ENCODE data around the gene SPATA31C1.
"Not testable (repeated sequence)": the region's sequence is repeated elsewhere in the genome, so short reads cannot be mapped to it uniquely, and the experiment has no call there.

Gene SPATA31C1

DNA sequence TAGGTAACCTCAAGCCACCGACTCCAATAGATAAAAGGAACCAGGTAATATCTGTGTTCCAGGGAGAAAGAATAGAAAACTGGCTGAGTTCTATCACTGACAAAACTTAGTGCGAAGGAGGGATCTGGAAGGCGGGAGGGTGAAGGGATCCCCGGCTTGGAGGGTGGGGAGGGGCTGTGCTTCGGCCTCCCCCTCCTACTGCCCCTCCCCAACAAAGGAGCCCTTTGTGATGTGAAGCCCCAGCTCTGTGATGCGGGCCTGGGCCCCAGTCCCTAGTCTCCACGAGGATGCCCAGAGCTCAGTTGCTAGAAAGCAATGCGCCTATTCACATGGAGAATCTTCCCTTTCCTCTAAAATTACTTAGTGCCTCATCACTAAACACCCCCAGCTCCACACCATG is at the start of gene SPATA31C1:
TSS of gene SPATA31C1 (plus strand) at position 301 of the 400 bp plus-strand sequence.
- not testable (repeated sequence) for DNase-seq (ENCODE audit: low read depth)

DNA sequence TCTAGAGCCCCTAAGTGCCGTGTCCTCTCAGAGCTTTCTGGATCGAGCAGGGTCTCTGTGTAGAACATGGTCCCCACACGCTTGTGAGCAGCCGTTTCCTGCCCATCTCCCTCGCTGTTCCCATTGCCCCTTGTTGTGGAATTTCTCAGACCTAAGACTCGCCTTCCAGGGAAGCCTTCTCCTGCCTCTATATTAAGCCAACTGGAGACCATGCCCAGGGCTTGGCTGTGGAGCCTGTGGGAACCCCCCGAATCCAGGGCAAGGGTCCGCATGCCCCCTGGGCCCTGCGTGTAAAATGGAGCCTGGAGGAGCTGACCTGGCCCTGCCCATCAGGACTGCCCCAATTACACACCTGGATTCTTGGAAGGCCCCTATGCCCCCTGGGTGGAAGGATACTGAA is 49.6 kb upstream of the SPATA31C1 start:
- DNase-seq (ENCODE audit: low read depth): no peak

DNA sequence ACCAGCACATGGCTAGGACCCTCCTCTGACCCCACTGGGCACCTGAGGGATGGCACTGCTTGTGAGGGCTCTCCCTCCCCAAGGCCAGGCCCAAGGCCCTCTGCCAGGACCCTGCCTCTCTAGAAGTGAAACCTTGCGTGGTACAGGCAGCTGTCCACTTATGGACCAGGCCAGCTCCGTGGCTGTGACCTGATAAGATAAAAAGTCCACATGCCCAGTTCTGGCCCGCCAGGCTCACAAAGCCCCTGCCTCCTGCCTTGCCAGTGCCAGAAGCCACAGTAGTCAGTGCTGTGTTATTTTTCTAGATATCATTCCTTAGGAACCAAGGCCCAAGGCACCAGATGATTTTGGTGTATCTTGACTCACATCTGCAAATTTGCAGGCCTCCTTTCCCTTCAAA is 49.1 kb upstream of the SPATA31C1 start:
- DNase-seq (ENCODE audit: low read depth): no peak

DNA sequence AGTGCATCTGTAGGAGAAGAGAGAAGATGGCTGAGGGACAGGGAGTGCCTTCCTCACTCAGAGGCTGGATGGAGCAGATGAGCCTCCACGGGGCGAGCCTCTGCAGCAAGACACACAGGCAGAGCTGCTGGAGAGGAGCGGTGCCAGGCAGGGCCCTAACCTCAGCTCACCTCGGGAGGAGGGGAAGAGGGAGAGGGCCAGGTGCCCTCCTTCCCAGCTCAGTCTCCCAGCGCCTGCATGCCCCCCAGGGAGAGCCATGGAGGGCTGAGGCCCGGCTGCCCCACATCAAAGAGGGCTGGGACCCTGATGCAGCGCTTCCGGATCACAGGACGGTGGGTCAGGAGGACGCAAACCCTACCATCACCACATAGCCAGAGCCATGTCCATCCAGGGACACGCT is 48.7 kb upstream of the SPATA31C1 start:
- no peak for DNase-seq (ENCODE audit: low read depth)

DNA sequence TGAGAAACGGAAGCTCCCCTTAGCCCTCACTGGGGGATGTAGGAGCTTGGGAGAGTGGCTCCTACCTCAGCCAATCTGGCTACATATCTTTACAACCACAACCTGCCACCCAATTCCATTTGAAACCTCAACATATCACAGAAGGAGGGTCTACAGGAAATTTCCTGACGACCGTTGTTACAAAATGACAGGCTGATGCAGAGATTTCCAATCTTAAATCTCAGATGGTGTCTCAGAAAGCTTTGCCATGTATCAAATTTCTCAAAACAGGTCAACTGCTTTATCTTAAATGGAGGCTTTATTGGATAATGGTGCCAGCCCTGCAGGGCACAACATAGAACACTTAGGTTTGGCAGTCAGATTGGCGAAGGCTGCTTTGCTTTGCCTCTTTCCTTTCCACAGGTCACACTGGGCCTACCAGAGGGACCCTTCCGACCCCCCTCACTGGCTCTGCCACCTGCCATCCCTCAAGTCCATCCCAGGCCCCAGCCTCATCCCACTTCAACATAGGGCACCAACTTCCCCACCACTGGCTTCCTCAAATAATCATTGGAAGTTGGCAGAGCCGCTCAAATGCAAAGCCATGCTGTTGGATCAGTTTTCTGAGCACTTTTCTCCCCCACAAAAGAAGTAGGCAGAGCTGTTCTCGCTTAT is 46.2 kb upstream of the SPATA31C1 start:
- DNase-seq (ENCODE audit: low read depth): no peak

DNA sequence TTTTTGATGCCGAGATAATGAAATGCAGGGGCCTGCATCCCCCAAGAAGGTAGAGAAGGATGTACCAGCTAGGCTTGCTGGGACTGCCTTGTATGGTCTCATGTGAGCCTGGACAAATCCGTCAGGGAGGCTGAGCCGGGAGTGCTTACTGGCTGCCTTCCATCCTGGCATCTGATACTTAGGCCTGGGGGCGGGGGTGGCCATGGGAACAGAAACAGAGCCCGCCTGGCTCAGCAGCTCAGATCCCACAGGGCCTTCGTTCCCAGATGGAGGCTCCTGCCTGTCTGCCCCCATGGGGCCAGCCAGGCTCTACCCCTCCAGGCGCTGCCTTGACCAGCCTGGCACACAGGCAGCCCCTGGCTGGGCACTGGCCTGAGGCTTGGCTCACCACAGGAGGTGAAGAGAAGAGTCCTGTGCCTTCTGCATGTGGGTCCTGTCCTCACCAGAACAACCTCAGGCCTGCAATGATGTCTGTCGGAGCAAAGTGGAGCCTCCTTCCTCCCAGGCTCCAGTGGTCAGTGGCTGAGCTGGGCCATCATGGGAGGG is 45.6 kb upstream of the SPATA31C1 start:
- no peak for DNase-seq (ENCODE audit: low read depth)

DNA sequence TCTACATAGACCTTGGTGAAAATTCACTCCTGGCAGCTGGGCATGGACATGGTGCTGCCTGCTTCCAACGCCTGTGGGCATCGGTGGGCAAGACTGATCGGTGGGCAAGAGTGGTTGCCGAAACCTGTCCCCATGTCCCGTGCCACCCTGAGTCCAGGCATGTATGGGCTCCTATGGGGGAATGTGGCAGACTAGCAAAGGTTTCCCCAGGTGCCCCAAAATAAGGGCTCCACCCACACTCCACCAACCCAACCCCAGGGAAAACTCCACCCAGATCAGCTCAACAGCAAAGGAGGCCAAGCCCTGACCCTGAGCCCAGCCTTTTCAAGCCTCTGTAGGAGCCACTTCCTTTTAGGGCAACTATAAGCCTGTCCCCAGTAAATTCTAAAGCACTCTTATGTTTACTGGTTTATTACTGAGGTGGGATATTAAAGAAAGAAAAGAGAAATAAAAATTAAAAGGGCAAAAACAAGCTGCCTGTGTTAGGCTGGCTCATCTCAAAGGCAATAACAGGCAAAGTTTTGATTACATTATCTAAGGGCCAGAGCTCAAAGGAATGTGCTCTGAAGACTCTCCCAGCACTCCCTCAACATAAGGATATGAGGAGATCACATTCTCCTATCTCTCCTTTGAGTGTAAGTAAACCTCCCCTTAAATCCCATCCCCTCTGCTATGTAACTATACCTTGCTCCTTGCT is 44.0 kb upstream of the SPATA31C1 start:
- DNase-seq (ENCODE audit: low read depth): no peak

DNA sequence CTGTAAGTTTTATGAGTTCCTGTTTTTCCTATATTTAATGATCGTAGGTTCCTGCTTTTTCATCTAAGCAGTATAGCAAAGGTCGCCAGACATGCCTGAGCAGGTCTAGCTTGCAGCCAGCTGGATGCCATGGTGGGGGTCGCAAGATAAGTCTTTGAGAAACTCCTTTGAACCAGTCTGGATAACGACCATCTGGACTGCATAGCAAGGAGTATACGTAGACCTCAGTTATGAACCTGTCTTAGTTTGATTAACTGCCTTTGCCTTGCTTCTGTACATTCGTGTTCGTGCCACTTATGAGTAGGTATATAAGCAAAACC is 43.5 kb upstream of the SPATA31C1 start:
- no peak for DNase-seq (ENCODE audit: low read depth)

DNA sequence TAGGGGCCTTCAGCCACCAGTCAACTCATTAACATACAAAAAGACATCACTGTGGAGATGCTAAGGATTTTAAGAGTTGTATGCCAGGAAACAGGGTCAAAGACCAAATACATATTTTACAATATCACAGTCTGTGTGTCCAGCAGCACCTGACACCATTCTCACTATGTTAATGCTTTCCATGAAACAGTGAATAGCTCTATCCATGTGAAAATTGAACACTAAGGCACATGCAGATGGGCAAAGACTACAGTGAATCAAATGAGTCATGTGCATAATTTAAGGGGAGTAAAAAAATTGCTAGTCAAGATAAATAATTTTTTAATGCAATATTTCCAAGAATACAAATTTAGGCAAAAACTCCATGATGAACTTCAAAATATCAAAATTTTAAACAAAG is 42.7 kb upstream of the SPATA31C1 start:
- no peak for DNase-seq (ENCODE audit: low read depth)

DNA sequence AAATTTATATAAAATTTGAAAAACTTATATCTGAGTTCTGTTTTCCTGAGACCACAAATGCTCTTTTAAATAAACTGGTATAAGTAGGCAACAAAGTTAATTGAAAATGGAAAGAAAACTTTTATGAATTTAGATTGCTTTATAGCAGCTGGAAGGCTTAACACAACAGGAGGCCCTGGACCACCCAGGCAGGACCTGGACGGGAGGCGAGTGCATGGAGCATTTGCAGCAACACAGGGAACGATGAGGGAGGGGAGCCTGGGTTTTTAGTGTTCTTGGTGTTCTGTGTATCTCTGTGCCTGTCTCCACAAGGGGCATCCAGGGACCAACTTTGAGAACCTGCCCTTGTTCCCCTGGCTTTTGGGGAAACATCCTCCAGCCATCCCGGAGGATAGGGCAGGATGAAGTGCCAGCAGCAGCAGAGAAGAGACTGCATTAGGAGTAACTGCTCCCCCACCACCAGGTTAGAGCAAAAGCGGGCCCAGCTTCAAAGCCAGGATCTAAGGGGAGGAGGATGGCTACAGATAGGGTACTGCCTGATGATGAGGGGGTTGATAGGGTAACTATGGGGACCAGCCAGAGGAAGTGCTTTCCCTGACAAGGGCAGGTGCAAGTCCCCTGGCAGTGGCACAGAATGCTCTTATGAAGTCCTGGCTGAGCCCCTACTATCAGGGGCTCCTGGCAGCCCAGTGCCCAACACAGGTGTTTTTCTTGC is 41.8 kb upstream of the SPATA31C1 start:
- no peak for DNase-seq (ENCODE audit: low read depth)

DNA sequence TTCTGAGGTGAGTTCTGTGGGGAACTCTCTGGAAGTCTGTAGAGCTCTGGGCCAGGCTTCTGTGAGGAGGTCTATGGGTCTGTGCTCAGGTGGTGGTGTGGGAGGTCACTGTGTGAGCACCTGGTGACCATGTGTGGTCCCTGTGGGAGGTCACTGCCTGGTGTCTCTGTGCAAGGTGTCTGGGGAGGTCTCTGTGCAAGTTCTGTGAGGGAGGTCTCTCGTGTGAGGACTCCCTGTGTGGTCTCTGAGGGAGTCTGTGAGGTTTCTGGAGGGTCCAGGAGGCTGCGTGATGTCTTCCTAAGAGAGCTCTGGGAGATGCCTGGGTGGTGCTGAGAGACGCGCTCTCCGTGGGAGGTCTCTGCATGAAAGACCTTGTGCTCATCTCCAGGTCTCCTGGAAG is 41.1 kb upstream of the SPATA31C1 start:
- DNase-seq (ENCODE audit: low read depth): no peak

DNA sequence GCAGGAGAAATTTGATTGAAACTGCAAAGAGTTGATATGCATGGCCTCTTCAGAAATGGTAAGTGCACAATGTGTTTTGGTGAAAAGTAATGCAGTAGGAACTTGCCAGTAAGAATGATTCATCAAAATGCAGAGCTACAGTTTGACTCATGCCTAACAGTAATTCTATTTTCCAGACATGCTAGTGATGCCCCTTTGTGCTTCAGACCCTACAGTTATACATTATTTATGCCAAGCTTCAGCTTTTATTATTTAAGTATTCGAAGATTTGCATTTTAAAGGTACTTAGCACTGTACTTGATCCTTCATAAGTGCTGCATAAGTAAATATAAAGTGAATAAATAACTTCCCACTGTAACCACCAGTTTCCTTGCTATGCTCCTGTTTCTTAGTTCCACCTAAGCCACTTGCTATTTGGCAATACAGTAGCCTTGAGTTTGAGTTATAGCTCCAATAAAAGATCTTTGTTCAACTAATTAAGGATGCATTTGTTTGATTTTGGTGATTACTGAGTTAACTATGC is 38.7 kb upstream of the SPATA31C1 start:
- no peak for DNase-seq (ENCODE audit: low read depth)

DNA sequence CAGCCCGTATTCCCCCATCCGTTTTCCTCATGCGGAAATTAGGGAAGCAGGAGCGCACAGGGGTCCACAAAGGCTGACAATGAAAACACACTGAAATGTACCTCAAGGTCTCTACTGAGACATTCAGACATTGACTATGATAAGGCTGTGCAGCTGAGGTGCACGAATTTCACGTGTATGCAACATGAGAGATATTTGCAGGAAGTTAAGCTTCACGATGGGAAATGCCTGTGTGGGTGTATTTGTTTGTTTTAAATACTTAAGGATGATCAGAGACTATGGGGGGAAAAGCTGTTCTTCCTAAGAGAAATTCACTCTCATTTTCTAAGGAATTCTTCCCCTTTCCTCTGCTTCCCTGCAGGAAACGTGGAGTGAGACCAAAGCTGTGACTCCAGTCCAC is 37.6 kb upstream of the SPATA31C1 start:
- no peak for DNase-seq (ENCODE audit: low read depth)

DNA sequence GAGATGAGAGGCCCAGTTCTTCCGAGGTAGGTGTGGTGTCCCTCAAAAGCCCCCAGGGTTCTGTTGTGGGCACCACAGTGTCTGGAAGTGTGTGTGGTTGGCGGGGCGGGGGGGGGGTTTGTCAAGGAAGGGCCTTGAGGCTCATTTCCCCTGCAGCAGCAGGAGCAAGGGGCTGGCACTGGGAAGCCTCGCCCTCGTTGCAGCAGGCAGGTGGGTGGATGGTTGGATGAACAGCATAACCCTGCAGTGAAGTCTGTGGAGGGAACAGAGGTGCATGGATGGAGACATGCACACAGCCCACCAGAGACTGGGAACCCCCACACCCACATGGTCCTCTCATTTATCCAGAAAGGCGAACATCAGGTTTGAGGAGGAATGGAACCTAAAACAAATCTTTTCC is 37.1 kb upstream of the SPATA31C1 start:
- DNase-seq (ENCODE audit: low read depth): no peak

DNA sequence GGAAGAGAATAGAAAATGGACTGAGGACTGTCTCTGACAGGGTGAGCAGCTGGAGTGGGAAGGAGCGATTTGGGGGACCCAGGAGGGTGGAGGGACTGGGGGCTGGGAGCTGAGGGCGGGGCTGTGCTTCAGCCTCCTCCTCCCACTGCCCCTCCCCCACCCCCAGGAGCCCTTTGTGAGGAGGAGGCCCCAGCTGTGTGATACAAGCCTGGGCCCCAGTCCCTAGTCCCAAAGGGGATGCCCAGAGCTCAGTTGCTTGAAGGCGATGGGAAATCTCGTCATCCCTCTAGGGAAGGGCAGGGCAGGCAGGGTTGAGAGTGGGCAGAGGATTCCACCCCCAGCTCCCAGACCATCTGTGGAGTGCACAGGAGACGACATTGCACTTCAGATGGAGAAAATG is 35.1 kb upstream of the SPATA31C1 start, which contains the start of gene SPATA31E1:
TSS of gene SPATA31E1 (plus strand) at position 251 of the 400 bp plus-strand sequence. CDS start at position 266, 15 bp downstream.
- DNase-seq (ENCODE audit: low read depth): no peak

DNA sequence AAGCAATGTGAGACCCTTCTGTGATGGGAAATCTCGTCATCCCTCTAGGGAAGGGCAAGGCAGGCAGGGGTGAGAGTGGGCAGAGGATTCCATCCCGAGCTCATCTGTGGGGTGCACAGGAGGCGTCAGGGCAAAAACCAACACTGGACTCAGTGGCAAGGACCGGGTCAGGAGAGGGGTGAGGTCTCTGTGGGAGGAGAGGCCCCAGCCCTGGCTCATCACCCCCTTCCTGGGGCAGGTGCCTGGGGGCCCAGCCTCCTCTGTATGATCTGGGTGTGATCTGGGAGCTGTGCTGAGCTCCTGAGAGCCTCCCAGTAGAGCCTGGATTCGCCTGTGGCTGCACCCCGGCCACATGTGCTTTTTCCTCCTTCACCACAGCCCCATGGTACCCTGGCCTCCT is 34.5 kb upstream of the SPATA31C1 start:
- DNase-seq (ENCODE audit: low read depth): no peak

DNA sequence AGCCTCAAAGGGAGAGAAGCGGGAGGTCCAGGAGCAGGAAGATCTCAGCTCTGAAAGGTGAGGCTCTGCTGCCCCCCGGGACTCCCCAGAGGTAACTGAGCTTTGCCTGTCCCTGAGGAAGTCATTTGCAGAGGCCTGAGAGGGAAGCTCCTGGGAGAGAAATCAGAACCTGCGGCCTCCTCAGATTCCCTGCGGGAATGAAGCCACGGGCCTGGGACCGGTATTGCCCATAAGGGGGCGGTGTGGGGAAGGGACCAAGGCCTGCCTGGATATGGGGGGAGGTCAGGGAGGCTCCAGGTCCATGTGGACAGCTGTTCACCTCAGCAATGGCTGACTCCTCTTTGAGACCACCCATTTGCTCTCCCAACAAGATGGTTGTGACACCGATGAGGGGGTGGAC is 33.8 kb upstream of the SPATA31C1 start:
- no peak for DNase-seq (ENCODE audit: low read depth)

DNA sequence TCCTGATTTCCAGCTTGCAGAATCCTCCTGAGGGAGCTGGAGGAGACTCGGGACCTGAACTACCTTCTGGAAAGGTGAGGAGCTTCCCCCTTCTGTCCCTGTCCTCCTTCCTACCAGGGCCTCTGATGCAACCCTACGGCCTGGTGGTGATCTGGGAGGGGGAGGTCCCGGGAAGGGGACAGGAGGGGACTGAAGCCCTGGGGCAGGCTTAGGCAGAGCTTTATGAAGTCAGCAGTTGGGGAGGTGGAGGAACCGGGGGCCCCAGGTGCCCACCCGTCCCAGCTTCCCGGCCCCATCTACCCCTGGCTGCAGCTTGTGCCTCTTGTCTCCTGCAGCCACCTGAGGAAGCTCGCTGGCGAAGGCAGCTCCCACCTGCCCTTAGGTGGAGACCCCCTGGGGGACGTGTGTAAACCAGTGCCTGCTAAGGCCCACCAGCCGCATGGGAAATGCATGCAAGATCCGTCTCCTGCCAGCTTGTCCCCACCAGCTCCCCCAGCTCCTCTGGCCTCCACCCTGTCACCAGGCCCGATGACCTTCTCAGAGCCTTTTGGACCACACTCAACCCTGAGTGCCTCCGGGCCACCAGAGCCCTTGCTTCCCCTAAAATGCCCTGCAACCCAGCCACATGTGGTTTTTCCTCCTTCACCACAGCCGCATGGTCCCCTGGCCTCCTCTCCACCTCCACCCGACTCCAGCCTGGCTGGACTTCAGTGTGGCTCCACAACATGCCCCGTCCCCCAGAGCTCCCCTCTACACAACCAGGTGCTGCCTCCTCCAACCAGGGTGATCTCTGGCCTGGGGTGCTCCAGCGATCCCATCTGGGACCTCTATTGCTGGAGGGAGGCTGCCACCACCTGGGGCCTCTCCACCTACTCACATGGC is 32.9 kb upstream of the SPATA31C1 start:
- no peak for DNase-seq (ENCODE audit: low read depth)

DNA sequence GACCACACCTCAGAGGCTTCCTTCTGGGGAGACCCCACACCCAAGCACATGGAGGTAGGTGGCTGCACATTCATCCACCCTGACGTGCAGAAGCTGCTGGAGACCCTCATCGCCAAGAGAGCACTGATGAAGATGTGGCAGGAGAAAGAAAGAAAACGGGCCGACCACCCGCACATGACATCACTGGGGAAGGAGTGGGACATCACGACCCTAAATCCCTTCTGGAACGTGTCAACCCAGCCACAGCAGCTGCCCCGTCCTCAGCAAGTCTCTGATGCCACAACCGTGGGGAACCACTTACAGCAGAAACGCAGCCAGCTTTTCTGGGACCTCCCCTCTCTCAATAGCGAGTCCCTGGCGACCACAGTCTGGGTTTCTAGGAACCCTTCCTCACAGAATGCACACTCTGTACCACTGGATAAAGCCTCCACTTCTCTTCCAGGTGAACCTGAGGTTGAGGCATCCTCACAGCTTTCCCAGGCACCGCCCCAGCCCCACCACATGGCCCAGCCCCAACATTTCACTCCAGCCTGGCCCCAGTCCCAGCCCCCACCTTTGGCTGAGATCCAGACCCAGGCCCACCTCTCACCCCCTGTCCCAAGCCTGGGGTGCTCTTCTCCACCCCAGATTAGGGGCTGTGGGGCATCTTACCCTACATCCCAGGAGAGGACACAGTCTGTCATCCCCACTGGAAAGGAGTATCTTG is 32.1 kb upstream of the SPATA31C1 start:
- DNase-seq (ENCODE audit: low read depth): no peak

DNA sequence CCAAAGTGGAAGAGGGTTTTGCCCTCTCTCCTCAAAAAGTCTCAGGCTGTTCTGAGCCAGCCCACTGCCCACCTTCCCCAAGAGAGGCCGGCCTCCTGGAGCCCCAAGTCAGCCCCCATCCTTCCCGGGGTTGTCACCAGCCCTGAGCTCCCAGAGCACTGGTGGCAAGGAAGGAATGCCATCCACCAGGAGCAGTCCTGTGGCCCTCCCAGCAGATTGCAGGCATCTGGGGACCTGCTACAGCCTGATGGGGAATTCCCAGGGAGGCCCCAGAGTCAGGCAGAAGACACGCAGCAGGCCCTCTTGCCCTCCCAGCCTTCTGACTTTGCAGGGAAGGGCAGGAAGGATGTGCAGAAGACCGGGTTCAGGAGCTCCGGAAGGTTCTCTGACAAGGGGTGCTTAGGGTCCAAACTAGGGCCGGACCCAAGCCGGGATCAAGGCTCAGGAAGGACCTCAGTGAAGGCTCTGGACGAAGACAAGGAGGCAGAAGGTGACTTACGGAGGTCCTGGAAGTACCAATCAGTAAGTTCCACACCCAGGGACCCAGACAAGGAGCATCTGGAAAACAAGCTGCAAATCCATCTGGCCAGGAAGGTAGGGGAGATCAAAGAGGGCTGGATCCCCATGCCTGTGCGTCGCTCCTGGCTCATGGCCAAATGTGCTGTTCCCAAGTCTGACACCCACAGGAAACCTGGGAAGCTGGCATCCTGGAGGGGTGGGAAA is 31.4 kb upstream of the SPATA31C1 start:
- no peak for DNase-seq (ENCODE audit: low read depth)
